SKM-1 (cell line): Measurements from ENCODE around the gene SARDH.

ENCODE experiments used
- DNase-seq: peaks from one replicate; lab custom pipeline; 2025; ENCODE audit not compliant: unreplicated experiment; lab: John Stamatoyannopoulos, UW

The SARDH gene

DNA sequence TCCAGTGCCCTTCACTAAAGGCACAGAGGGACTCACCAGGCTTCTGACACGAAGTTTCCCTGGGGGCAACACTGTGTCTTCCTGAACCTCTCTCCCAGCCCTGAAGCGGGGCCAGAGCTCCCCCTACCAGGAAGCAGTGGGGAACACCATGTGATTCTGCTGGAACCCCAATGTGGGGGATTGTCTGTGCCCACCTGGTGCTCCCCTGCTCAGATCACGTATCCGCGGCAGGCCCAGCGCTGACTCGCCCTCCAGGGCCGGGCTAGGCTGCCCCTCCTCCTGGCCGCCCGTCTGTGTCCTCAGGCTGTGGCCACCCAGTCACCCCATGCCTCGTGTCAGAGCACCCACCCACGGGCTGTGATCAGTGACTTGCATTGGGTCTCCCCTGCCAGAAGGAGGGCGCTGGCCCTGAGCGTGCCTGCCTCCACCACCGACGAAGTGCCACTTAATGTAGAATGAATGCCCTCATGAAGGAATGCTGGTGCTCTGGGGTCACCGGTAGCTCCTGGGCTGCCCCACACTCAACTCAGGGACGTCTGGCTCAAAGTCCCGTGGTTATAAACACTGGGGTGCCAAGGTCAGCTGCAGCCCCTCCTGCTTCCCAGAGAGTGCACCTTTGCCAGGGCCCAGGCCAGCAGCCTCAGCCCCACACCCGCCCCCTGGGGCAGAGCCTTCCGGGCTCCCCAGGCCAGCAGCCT is 22.1 kb downstream of the SARDH start:
- no peak for DNase-seq

DNA sequence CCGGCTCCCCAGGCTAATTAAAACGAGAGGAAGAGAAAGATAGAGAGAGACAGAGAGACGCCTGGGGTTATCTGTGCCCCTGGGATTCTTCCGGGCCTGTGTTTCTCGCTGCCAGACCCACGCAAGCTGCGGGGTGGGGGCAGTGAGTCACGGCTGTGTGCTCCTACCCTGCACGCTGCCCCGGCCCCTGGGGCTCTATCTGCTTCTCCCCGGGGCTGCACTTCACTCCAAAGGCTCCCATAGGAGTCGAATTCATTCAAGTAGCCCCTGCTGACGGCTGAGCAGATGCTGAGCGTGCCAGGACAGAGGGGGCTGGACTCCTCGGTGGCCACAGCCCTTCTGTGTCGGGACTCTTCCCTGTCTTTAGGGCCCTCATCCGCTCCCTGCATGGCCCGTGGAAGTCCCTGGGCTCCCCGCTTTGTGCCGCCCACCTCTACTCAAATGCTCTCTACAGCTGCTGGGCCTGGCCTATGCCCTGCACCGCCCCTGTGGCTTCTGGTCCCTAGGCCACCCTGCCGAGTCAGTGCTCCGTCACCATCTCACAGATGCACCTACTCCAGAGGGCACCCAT is 22.8 kb downstream of the SARDH start:
- no peak for DNase-seq

- no peak for DNase-seq
These were observed 23.4 kb downstream of the SARDH start for GRCh38 chr9:133714606-133715294.

DNA sequence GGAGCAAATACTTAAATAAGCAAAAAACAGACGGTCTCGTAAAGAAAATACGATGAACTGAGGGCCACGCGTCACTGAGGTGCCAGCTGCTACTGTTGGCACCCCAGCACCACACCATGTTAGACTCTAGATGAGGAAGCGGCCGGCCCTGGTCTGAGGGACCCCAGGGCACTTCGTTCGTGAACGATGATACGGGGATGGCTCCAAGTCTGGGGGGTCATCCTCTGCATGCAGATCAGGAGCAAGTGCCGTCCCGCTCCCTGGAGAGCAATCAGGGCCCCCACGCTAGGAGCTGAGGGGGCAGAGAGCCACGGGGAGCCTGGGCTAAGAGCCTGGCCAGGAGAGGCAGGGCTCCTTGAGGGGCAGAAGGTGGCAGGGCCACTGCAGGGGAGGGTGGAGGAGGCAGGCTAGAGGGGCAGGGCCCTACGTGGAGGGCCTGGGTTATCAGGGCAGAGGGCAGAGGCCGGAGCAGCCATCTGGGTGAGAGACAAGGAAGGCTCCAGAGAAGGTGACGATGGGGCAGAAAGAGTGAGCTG is 24.1 kb downstream of the SARDH start:
- DNase-seq = no peak

GRCh38 chr9:133713150-133713959 is 24.8 kb downstream of the SARDH start:
- no peak for DNase-seq

GRCh38 chr9:133712221-133713100 is 25.7 kb downstream of the SARDH start:
- no peak for DNase-seq

- DNase-seq = no peak
These were observed 26.5 kb downstream of the SARDH start for GRCh38 chr9:133711428-133712220.

DNA sequence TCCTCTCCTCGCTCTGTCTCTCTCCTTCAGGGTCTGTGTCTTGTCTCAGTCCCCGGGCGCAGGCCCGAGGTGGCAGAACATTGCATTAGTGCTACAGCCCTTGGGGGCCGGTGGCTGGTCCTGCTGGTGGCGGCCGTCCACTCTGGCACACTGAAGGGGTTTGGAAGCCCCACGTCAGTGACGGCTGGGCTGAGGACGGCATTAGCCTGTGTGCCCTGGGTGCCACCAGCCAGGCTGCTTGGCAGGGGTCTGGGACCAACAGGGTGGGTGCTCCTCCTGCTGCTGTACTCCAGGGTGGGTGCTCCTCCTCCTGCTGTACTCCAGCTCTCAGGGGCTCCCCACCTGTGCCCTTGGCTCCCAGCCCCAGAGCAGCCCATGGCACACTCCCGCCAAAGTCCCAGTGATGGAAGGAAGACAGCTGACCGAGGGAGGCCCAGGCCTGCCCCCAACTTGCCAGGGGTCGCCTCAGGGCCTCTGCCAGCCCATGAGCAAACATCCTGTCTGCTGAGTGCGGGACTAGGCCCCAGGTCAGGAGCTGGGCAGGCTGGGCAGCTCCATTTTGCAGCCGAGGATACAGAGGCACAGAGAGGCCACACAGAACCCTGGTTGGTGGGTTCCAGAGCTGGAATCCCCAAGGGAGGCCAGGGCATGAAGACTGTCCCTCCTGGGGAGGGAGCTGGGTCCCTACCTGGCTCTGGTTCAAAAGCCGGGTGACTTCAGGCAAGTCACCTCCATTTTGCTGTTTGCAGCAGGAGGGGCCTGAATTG is 27.3 kb downstream of the SARDH start:
- no peak for DNase-seq

DNA sequence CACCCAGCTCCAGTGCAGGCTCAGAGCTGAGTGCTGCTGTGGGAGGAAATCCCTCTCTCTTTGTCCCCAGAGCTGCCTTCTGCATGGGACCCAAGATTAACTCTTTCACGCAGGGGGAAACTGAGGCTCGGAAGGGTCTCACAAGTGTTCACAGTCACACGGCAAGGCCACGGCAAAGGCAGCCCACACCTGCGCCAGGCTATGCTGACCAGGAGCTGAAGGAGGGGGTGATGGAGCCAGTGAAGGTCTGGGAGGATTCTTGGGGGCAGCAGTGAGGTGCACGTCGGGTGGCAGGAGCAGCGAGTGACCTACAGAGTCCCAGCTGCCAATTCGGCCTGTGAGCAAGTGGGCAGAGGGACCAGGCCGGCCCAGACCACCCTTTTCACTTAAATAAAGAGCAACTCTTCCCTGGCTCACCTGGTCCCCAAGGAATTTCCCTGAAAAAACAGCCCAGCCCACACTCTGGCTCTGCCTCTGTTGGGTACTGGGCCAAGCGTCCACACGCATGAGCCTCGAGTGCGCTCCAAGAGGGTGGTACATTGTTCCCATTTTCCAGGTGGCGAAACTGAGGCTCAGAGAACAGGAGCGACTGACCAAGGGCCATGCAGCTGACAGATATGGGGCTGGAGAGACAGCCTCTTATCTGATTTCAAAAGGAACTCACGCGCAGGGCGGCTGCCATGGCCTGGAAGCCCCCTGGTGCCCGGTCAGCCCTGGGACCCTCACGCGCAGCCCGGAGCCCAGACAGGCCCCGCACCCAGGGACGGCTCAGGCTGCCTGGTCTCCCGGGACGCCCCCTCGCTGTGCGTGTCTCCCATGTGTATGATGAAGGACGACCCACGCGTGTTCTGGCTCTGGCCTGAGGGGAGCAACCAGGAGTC is 28.2 kb downstream of the SARDH start:
- DNase-seq = no peak

- no peak for DNase-seq
These were observed 29.0 kb downstream of the SARDH start for GRCh38 chr9:133709015-133709611.

- no peak for DNase-seq
These were observed 29.7 kb downstream of the SARDH start for GRCh38 chr9:133708246-133709014.

DNA sequence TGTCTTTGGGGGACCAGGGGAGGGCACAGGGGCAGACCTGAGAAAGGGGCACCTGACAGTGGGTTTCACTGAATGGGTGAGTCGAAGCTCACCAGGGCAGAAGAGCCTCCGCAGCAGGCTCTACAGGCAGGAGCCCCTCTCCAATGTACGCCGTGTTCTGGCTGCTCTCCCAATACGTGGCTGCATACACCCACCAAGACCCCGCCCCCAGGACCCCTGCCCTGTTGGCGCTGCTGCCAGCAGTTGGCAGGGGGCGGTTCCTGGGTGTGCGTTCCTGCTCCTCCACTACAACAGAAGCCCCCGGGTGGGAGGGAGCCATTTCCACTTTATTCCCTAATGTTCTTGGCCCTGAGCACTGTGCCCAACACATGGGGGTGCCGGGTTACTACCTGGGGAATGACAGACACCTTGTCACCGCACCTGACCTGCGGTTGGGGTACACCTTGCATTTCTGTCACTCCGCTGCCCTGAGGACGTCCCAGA is 30.3 kb downstream of the SARDH start:
- DNase-seq = no peak

DNA sequence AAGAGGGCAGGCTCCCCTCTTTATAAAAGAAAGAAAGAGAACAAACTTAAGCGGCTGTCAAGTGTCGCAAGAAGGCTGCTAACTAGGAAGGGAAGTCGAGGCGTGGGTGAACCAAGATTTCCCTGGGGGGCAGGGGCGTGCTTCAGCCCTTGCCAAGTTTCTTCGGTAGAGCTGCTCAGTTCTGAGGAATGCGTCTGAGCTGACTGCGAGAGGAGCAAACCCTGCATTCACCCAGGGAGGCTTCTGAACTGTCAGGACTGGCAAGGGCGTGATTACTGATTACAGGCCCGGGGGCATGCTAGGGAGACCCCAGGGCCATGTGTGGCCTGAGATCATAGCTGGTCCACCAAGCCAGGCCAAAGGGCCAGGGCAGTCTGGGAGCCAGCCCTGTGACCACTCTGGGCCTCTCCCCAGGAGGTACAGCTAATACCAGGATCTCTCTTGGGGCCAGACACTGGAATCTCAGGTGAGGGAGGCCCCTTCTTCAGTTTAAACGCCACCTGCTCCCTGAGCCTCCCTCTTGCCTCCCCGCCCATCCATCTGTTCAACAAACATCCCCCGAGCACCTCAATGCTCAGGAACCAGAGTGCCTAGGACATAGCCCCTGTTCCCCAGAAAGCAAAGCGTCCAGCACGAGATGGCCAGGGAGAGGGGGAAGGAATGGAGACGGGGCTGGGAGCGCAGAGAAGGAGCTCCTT is 30.9 kb downstream of the SARDH start:
- peak; percentile 73 for DNase-seq

DNA sequence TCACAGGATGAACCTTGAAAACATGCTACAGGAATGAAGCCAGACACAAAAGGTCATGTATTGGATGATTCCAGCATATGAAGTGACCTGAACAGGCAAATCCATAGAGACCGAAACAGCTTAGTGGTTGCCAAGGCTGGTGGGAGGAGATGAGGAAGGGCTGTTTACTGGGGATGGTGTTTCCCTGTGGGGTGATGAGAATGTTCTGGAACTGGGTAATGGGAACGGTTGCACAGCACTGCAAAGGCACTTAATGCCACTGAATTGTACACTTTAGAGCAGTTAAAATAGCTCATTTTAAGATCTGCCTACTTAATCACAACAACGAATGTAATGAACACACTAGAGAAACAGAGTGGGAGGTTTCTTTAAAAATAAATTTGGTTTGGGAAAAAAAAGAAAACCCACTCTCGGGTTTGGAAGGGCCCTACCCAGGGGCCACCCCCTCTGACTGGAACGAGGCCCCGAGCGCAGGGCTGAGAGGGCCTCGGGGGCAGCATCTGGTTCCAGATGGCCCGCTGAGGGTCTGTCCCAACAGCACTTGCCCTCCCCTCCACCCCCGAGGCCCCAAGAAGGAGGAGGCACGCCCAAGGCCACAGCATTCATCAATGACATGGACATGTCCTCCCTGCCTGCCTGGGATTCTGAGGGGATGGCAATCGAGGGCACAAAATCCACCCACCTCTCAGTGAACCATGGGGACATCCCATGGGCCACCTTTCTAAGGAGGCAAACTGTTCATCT is 31.7 kb downstream of the SARDH start:
- DNase-seq = no peak

GRCh38 chr9:133705576-133705975 is 32.6 kb downstream of the SARDH start:
- no peak for DNase-seq
